ENCODE measurements around the gene SMCO4.

GRCh38 chr11:93485983-93486382 lies 57.2 kb downstream of the SMCO4 start:
- TF ChIP-seq CTCF (conservative IDR thresholded peaks at IDR 0.05; ENCODE audit: low read length) (no peak), EZH2phosphoT487 (IDR thresholded peaks at IDR 0.05; ENCODE audit: borderline replicate concordance, low read depth, low read length) (no peak)
